Measurements from ENCODE around the gene VPS26A. TPM values are rescaled to one million over a fixed set of nuclear protein-coding genes. Genes with fewer than 3 reads are reported as not detected.

The VPS26A gene
- total RNA-seq, 1 experiment from 2014 or later = 12.4 TPM

DNA sequence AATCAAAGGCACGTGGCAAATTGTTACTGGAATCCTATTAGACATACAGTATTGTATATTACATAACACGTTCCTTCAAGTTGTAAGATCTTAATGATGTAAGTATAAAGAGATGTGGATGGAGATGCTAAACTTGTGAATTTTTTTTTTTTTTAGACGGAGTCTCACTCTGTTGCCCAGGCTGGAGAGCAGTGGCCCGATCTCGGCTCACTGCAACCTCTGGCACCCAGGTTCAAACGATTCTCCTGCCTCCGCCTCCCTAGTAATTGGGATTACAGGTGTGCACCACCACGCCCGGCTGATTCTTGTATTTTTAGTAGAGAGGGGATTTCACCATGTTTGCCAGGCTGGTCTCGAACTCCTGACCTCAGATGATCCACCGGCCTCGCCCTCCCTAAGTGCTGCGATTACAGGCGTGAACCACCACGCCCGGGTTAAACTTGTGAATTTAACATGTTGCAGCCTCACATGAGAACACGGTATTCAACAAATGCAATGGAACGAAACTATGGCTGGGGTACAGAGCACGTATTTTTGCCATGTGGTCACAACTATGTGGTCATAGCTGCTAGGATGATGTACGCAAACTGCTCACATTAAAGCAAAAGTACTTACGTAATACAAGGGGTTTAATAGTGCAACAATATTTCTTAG lies 55.2 kb downstream of the VPS26A start:
- Histone ChIP-seq H3K4me3 (ENCODE audit: insufficient read depth, low read depth, low read length) (peak overlapping the region; percentile 96), H3K36me3 (replicated peaks; ENCODE audit: control insufficient read depth, insufficient read depth, low read length) (peaks cover 4% of the 10 kb centered on the region; the same call in 1 of the 2 replicates)
- peak; percentile 26 for DNase-seq

DNA sequence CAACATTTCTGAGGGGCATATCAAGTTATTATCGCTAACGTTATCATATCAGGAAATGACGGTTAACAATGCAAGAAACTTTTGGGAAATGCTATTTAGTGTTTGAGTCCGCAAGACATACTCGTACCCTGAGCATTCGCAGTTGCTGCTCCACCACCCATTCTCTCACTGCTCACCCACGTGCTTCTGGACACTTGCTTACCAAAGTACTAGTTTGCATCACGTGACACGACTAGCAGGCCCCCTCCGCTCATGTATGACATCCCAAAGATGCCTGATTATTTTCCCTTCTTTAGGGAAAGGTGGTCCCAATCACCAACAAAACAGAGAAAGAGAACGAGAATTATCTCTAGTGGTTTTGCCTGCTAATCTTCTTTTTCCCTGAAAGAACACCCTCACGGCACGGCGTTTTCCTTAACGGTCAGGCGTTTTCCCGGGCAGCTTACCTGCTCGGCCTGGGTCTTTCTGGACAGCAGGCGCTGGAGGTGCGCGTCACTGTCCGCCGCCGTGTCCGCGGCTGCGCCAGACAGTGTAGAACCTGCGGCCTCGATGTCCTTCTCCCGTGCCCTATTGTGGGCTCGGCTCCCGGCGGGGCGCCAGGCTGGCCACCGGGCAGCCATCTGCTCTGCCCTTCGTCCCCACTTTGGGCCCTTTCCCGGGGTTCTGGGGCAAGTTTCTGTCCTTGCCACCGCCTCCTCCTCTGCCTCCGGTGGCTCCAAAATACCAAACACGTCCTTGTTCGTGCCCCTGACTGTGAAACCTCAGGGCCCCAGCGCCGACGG lies 56.0 kb downstream of the VPS26A start, which contains the start of gene SUPV3L1:
TSS of gene SUPV3L1 (plus strand) at position 492 of the 782 bp plus-strand sequence. CDS start at position 550, 58 bp downstream.
- H3K36me3 ChIP-seq (replicated peaks; ENCODE audit: control insufficient read depth, insufficient read depth, low read length) = peaks cover 4% of the 10 kb centered on the region; the same call in 1 of the 2 replicates
- H3K27me3 ChIP-seq (ENCODE audit: control insufficient read depth, insufficient read depth, low read length) = no peaks in the 10 kb centered on the region
- H3K4me3 ChIP-seq (ENCODE audit: insufficient read depth, low read depth, low read length) = peak within 1 kb of the TSS; percentile 96
- peak; percentile 91 for DNase-seq

More for the DNA sequence above, 55.2 kb downstream of the VPS26A start:
- H3K27me3 ChIP-seq (ENCODE audit: control insufficient read depth, insufficient read depth, low read length) = no peaks in the 10 kb centered on the region

DNA sequence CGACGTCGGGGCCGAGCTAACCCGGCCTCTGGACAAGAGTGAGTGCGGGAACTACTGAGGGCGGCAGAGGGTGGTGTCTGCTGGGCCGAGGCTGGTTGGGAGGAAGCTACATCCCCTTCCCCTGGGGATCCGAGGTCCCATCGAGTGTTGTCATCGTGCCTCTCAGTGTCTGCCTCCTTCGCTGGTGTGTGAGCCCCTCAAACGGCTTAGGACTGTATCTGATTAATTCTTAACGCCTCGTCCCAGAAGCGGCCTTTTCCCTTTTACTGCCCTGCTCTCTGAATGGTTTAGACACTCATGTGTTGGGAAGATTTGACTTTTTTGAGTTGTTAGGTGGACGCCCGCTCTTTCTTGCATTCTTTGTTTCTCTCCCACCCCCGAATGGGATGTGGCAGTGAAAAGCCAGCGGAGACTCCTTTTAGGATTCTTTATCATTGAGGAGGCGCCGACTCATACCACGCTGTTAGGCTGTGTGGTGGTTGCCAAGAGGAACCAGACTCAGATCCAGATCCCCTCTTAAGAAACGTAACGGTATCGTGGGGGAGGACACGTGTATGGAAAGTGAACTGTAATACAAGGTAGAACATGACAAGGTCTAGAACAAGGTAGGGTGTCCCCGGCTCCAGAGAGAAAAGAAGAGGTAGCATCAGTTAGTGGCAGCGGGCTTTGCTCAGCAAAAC lies 56.7 kb downstream of the VPS26A start:
- H3K4me3 ChIP-seq (ENCODE audit: insufficient read depth, low read depth, low read length) = peak overlapping the region; percentile 96
- peak; percentile 30 for DNase-seq
- peaks cover 4% of the 10 kb centered on the region; the same call in 1 of the 2 replicates for H3K36me3 ChIP-seq (replicated peaks; ENCODE audit: control insufficient read depth, insufficient read depth, low read length)
- no peaks in the 10 kb centered on the region for H3K27me3 ChIP-seq (ENCODE audit: control insufficient read depth, insufficient read depth, low read length)

DNA sequence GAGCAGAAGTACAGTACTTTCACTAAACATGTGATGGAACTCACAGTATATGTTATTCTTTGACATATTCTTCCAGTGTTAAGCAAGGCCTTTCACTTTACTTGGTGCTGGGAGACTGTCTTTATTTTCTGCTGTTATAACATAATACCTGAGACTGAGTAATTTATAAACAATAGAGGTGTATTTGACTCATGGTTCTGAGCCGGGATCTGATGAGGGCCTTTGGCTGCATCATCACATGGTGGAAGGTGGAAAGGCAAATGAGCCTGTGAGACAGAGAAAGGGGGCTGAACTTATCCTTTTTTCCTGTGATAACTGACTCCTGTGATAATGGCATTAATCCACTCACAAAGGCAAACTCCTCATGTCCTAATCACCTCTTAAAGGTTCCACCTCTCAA lies 57.5 kb downstream of the VPS26A start:
- DNase-seq = no peak
- H3K4me3 ChIP-seq (ENCODE audit: insufficient read depth, low read depth, low read length) = no peak overlapping the region
- no peaks in the 10 kb centered on the region for H3K27me3 ChIP-seq (ENCODE audit: control insufficient read depth, insufficient read depth, low read length)
- H3K36me3 ChIP-seq (replicated peaks; ENCODE audit: control insufficient read depth, insufficient read depth, low read length) = peaks cover 5% of the 10 kb centered on the region; the same call in 1 of the 2 replicates

DNA sequence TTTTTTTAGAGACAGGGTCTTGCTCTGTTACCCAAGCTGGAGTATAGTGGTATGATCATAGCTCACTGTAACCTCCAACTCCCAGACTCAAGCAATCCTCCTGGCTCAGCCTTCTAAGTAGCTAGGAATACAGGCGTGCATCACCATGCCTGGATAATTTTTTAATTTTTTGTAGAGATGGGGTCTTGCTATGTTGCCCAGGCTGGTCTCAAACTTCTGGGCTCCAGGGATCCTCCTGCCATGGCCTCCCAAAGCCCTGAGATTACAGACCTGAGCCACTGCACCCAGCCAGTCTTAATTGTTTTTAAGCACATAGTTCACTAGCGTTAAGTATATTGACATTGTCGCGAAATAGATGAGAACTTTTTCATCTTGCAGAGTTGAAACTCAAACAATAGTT lies 58.0 kb downstream of the VPS26A start:
- no peak for DNase-seq
- Histone ChIP-seq H3K4me3 (ENCODE audit: insufficient read depth, low read depth, low read length) (no peak overlapping the region), H3K36me3 (replicated peaks; ENCODE audit: control insufficient read depth, insufficient read depth, low read length) (peaks cover 8% of the 10 kb centered on the region), H3K27me3 (ENCODE audit: control insufficient read depth, insufficient read depth, low read length) (no peaks in the 10 kb centered on the region)

DNA sequence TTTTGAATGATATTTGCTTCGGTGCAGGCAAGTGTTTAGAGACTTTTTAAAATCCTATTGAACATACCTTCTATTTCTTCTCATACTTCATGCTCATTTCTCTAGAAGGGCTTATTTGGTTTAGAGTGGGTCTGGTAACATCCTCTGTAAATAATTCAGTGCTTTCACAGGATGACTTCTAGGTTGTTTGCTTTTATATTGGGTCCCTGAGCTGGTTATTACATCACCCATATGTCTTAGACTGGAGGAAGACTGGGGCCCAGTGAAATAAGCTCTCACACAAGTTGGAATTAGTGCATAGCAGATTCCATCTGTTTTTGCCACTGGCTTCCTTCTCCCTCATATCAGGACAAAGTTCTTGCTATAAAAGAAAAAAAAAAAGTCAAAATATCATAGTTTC lies 62.5 kb downstream of the VPS26A start:
- Histone ChIP-seq H3K36me3 (replicated peaks; ENCODE audit: control insufficient read depth, insufficient read depth, low read length) (peaks cover 16% of the 10 kb centered on the region), H3K27me3 (ENCODE audit: control insufficient read depth, insufficient read depth, low read length) (no peaks in the 10 kb centered on the region), H3K4me3 (ENCODE audit: insufficient read depth, low read depth, low read length) (no peak overlapping the region)
- no peak for DNase-seq

DNA sequence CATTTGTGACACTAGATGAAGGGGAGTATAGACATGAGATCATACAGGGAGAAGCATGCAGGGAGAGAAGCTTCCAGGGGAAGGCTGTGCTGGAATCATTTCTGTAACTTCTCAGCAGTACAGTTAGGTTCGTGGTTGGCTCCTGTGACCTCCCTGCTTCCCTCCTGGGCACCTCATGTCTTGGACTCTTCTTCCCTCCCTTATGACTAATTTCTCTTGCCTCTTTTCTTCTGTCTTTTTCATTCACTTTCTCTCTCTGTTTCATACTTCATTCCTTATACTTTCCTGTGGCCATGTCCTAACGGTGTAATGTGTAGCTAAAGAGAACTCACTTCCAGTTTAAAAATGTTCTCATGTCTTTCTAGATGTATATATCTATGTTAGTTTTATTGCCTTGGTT lies 77.1 kb downstream of the VPS26A start:
- H3K27me3 ChIP-seq (ENCODE audit: control insufficient read depth, insufficient read depth, low read length) = no peaks in the 10 kb centered on the region
- peaks cover 20% of the 10 kb centered on the region for H3K36me3 ChIP-seq (replicated peaks; ENCODE audit: control insufficient read depth, insufficient read depth, low read length)
- H3K4me3 ChIP-seq (ENCODE audit: insufficient read depth, low read depth, low read length) = no peak overlapping the region
- DNase-seq = no peak

DNA sequence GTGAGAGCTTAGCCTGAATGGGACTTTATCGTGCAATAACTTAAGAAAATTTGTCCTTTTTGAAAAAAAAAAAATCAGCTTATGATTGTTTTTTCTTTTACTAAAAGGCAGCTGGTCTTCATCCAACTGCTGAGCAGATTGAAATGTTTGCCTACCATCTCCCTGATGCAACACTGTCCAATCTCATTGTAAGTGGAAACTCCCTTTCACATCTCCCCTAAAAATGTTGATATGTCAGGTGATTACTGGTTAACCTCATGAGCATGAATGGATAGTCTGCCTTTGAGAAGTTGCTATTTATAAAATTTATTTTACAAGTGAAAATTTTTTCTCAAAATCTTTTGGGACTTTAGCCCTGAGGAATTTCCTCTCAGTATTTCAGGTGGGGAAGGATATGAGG lies 78.4 kb downstream of the VPS26A start:
- Histone ChIP-seq H3K27me3 (ENCODE audit: control insufficient read depth, insufficient read depth, low read length) (no peaks in the 10 kb centered on the region), H3K36me3 (replicated peaks; ENCODE audit: control insufficient read depth, insufficient read depth, low read length) (peaks cover 20% of the 10 kb centered on the region), H3K4me3 (ENCODE audit: insufficient read depth, low read depth, low read length) (no peak overlapping the region)
- DNase-seq = no peak

DNA sequence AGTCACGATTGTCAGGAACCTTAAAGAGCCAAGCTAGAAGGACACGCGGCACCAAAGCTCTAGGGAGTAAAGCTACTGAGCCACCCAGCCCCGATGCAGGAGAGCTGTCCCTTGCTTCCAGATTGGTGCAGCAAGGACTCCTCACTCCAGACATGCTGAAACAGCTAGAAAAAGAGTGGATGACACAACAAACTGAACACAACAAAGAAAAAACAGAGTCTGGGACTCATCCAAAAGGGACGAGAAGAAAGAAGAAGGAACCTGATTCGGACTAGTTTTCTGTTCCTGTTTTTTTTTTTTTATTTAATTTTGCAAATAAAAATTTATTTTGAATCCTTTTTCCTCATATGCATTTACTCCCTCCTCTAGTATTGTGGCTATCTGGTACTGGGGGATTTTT lies 84.8 kb downstream of the VPS26A start:
- H3K36me3 ChIP-seq (replicated peaks; ENCODE audit: control insufficient read depth, insufficient read depth, low read length) = peaks cover 6% of the 10 kb centered on the region
- H3K27me3 ChIP-seq (ENCODE audit: control insufficient read depth, insufficient read depth, low read length) = no peaks in the 10 kb centered on the region
- no peak for DNase-seq
- no peak overlapping the region for H3K4me3 ChIP-seq (ENCODE audit: insufficient read depth, low read depth, low read length)

DNA sequence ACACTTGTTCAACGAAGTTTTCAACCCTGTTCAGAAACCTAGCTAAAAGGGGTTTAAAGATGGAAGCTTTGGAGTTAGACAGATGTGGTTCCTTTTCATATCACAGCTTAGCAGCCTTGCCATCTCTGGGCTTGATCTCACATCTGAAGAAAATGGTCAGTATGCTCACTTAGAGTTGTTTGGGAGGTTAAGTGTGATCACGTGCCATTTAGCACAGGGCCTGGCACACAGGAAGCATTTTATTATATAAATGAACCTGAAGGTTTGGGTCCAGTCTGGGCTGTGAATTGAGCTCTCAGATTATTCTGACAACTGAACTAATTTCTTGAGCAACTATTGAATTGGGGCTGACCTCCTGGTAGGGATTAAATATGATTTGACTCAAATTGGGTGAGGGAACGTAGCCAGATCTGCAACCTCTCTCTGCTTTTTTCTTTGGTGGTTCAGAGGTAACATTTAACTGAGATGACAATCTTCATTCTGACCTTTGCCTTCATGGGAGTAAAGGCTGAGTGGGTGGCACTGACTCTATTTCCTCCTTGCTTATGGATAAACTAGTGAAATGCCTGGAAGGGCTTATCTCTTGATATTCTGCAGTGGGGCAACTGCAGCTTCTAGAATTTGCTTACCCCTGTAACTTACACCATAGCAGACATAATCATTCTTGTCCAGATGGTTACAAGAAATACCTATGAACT lies 86.0 kb downstream of the VPS26A start:
- peaks cover 4% of the 10 kb centered on the region for H3K36me3 ChIP-seq (replicated peaks; ENCODE audit: control insufficient read depth, insufficient read depth, low read length)
- DNase-seq = no peak
- no peaks in the 10 kb centered on the region for H3K27me3 ChIP-seq (ENCODE audit: control insufficient read depth, insufficient read depth, low read length)
- no peak overlapping the region for H3K4me3 ChIP-seq (ENCODE audit: insufficient read depth, low read depth, low read length)

DNA sequence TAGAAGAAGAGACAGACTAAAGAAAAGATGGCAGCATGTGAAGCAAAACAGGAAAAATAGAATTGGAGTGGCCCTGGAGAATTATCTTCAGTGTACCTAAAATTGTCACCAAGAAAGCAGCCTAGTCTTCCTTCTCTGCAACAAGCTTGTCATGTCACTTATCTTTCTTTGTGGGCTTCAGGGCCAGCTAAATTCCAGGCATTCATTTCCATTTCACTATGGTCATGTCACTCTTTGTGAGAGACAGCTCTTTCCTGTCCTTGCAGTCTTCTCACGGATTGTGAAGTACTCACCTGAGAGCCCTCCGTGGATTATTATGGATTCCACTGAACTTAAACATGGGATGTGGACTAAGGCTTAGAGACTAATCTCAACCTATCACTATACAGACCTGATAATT lies 87.1 kb downstream of the VPS26A start:
- Histone ChIP-seq H3K27me3 (ENCODE audit: control insufficient read depth, insufficient read depth, low read length) (no peaks in the 10 kb centered on the region), H3K36me3 (replicated peaks; ENCODE audit: control insufficient read depth, insufficient read depth, low read length) (peaks cover 1% of the 10 kb centered on the region), H3K4me3 (ENCODE audit: insufficient read depth, low read depth, low read length) (no peak overlapping the region)
- DNase-seq = no peak

DNA sequence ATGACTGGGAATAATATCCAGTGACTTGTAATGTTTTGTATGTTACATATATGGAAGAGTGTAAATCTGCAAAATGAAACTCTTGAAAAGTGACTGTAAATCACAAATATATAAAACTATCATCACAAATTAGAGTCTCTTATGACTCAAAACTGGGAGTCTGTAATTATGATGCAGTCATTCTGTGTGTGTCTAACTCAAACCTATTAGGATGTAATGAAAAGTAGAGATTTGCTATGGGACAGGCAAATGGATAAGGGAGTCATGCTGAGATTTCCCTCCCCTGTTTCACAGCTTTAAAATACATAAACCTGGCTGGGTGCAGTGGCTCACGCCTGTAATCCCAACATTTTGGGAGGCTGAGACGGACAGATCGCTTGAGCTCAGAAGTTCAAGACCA lies 87.5 kb downstream of the VPS26A start:
- H3K36me3 ChIP-seq (replicated peaks; ENCODE audit: control insufficient read depth, insufficient read depth, low read length) = peaks cover 1% of the 10 kb centered on the region
- no peak overlapping the region for H3K4me3 ChIP-seq (ENCODE audit: insufficient read depth, low read depth, low read length)
- DNase-seq = no peak
- H3K27me3 ChIP-seq (ENCODE audit: control insufficient read depth, insufficient read depth, low read length) = no peaks in the 10 kb centered on the region

DNA sequence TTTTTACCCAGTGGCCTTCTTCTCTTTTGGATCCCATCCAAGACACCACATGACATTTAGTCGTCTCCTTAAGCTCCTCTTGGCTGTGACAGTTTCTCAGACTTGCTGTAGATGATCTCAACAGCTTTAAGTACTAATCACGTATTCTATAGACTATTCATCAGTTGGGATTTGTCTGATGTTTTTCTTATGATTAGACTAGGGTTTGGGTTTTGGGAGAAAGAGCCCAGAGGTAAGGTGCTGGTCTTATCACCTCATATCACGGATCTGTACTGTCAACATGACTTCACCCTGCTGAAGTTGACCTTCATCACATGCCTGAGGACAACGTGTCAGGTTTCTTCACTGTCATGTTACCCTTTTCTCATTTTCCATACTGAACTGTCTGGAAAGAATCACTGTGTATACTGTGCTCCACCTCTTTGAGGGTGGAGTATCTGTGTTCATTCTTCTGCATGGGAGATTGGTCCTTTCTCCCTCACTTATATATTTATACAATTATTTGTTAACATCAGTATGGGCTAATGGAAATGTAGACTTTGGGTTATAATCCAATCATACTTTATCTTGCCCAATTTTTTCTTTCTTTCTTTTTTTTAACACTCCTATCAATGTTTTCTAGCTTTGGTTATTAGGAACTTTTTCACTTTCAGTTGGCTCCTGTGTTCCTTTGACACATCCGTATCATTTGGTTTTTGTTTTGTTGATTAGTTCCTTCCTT lies 89.8 kb downstream of the VPS26A start:
- H3K36me3 ChIP-seq (replicated peaks; ENCODE audit: control insufficient read depth, insufficient read depth, low read length) = no peaks in the 10 kb centered on the region
- no peak overlapping the region for H3K4me3 ChIP-seq (ENCODE audit: insufficient read depth, low read depth, low read length)
- DNase-seq = no peak
- no peaks in the 10 kb centered on the region for H3K27me3 ChIP-seq (ENCODE audit: control insufficient read depth, insufficient read depth, low read length)

DNA sequence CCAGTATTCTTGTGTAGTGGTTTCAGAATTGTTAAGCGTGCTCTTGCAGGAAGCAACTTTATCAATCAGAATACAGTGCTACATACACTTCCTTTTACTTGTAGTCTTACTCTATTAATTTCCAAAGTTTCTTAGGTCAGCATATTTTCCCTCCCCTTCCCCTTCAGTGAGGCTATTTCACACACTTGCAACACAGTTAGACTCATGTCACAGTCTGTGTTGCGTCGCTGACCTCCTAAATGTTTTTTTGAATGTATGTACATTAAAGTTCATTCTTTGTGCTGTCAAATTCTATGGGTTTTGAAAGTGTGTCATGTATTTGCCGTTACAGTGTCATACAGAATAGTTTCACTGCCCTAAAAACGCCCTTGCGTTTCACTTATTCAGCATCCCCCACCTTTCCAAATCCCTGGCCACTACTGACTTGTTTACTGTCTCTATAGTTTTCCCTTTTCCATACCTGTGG lies 90.7 kb downstream of the VPS26A start:
- no peak for DNase-seq
- Histone ChIP-seq H3K27me3 (ENCODE audit: control insufficient read depth, insufficient read depth, low read length) (no peaks in the 10 kb centered on the region), H3K36me3 (replicated peaks; ENCODE audit: control insufficient read depth, insufficient read depth, low read length) (no peaks in the 10 kb centered on the region), H3K4me3 (ENCODE audit: insufficient read depth, low read depth, low read length) (no peak overlapping the region)

Data from H7 (cell line).